DMS 273 treated with DMSO at 0.1 percent for 48 hours (cell line): ENCODE measurements around the gene CHN2.
A peak's percentile ranks its signal among the peaks of the same experiment; 100 is the strongest.

Experiments used
- DNase-seq: peaks from one replicate; lab custom pipeline; 2025; lab: John Stamatoyannopoulos, UW

Gene CHN2

DNA sequence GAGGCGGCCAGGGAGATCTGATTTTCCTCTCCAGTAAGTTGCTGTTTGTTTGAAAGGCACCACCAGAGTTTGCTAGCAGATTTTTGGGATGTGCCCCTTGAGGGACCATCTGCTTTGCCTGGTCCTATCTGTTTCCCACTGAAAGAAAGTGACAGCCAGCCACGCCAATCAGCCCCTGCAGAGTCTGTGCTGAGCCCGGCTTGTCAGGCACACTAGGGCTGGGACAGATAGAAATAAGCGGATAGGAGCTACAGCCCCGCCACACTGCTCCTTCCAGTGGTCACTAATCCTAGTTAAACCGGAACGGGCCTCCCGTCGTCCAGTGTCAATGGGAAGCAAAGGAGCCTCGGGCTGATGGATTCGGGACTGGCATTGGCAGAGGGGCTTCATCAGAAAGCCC lies 207.2 kb downstream of the CHN2 start:
- DNase-seq, result no peak

DNA sequence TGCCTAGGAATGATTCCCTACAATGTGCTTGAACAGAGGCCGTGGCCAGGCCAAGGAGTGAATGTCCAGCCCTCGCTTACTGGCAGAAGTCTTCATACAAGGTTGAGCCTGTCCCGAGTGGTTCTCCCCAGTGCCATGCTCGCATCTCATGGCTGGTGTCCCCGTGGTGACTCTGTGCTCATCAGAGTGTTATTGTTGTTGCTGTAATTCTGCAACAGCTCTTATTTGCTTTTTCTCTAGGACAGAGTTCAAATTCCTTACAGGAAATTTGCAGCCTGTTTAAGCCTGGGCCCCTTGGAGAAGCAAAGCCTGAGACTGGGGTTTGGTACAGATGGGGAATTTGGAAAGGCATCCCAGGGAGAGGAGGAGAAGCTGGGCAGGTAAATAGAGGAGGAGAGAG lies 211.3 kb downstream of the CHN2 start:
- no peak for DNase-seq

DNA sequence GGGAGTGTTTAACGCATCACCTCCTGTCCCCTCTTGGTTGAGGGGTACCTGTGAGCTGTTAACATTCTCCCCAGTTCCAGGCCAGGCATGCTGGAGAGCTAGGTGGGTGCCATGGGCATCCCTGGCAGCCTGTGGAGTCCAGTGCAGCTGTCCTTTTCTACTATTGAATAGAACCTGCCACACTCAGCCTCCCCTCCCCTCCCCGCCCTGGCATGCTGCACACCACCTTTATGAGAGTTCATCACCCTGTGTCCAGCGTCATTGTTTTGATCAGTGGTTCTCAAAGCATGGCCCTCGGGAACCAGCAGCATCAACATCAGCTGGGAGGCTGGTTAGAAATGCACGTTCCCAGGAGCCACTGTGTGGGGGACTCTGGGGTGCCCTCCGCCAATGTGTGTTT lies 211.8 kb downstream of the CHN2 start:
- no peak for DNase-seq

DNA sequence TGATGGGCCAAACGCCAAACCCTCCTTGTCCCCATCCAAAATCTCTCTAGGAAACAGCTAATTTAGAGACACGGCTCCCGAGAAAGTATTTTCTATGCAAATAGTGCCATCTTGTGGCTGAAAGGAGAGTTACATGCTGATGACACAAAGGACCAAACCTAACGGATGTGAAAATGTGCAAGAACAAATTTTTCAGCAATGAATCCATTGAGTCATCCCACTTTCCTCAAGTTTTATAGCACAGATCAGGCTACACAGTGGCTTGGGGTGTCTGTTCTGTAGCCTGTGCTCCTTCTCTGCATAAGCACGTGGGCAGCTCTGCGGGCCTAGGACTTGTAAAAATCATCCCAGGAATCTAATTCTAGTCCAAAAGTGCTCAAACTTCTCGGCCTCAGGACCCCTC lies 214.3 kb downstream of the CHN2 start:
- peak; percentile 81 for DNase-seq

DNA sequence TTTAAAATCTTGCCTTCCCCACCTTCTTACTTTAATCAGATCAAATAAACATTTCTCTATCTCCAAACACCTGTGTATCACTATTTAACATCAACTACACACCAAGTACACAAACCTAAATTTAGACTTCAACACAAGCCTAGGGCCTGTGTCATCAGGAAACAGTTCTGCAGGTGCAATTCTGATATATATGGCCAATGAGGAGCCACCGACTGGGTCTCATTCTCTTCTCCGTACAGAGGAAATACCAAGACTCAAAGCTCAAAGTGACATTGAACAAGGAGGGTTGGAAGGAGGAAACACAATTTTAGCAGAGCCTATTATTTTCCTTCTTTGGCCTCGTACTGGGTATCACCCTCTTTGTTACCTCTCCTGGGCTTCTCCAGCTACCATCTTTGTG lies 216.4 kb downstream of the CHN2 start:
- DNase-seq, result no peak

DNA sequence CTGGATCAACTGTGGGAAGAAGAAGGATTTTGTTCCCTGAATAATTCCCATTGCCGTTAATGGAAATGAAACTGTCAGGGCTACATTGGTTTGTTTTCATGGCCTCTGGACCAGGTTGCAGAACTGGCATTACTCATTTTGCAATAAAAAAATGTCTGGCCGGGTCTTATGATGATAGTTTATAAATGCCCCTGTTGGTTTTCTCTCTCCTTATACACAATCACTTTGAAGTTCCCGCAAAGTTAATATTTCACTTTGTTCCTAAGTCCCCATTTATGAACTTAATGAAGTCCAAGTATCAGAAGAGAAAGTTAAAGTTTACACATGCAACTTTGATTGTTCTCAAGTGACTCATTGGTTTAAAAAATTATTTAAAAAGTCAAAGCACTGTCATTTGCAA lies 218.3 kb downstream of the CHN2 start:
- no peak for DNase-seq

DNA sequence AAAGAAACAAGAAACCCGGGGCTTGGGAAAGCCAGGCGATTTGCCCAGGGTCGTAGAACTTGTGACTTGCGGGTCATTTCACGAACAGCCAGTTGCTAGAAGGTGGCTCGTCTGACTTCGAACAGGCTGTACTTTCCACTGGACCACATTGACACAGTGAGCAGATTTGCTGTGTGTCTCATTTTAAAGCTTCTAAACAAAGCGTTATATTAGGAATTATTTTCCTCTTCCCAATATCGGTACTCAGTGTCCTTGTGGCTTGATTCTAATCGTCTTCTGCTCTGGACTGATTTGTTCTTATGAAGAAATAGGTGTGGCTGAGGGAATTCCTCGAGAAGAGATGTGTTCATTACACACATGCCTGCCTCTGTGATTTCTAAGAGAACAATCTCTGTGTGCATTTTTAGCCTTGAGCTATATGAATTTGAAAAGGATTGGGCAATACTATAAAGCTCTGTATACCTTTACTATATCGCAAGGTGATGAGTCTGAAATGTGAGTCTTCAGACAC lies 219.1 kb downstream of the CHN2 start:
- DNase-seq, result no peak

DNA sequence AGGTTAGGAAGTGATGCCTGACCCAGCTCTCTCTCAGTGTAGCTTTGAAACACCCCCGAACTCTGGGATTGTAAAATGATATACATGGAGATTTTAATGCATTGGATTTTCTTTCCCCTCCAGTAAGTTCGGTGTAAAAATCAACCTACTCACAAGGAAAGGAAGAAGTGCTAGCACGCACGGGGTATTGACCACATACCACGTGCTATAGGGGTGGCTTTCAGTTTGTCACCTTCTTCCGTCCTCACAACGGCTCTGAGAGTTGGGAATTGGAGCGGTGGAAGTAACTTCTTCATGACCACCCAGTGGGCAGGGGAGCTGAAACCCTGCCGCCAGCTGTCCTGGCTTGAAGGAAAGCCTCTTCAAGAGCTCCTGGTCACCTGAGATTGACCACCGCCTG lies 219.6 kb downstream of the CHN2 start:
- no peak for DNase-seq

DNA sequence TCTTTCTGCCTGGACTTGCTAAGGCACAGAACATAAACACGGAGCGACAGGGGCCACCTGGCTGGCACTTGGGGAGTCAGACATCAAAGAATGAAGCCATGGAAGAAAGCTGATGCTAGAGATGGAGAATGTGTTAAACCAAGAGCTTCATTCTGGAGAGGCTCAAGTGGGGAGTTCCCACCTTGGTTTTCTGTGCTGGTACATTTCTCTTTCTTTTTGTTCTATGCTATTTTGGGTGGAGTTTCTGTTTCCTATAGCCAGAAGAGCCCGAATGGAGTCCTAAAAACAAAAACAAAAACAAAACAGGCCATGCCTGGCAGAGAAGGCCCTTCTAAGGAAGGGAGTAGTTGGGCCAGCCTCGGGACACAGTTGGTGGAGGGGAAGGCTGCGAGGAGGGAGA lies 220.6 kb downstream of the CHN2 start:
- DNase-seq, result no peak

DNA sequence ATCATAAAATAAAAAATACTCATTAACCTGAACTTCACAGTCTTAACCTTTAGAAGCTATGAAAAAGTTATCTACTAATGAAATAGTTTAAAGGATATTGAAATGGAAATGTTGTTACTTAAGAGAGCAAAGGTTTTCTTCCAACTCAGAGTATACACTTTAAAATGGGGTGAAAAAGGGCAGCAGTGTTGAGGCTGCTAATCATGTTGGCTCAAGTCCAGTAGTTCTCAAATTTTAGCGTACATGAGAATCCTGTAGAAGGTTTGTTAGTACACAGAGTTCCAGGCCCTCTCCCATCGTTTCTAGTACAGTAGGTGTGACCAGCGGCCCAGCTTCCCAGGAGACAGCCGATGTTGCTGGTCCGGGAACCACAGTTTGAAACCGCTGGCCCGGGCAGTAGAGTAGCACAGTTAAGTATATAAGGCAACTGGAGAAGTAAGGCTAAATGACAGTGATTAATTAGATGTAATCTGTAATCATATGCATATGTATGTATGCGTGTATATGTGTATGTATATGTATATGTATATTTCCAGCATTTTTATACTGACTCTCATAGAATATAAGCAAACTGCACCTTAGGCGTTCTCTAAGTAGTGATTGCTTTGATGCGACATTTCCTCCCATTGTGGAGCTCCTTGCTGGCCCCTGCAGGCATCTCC lies 221.8 kb downstream of the CHN2 start:
- DNase-seq, result no peak

DNA sequence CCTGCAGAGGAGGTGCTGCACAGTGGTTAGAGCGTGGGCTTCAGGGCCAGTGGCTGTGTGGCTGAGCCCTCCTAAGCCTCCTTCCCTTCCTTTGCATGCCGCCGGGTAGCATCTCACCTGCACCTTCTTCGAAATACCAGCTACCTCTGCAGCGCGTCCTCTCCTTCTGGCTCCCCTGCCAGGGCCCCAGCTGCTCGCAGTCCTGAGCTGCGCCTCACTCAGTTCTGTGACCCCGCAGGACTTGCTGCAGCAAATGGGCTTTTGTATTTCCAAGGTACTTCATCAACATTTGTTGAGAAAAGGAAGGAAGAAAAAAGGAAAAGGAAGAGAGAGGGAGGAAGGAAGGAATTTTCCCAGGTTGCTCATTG lies 222.3 kb downstream of the CHN2 start:
- DNase-seq, result no peak

DNA sequence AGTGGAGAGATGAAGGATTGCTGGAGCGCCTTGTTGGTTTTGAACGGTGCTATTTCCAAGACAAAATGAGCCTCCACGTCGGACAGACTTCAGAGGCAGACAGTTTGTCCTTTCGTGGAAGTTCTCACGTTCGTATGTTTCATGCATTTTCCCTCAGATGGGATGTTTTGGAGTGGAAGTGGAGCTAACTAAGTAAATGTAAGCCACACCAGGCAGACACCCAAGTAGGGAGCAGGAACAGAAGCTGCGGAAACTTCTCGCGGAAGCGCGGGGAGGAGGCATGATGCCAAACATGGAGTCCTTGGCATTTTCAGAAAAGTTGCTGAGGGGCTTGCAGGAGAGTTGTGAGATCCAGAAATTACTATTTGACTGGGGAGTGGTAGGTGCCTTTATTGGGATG lies 223.5 kb downstream of the CHN2 start:
- DNase-seq, result no peak

DNA sequence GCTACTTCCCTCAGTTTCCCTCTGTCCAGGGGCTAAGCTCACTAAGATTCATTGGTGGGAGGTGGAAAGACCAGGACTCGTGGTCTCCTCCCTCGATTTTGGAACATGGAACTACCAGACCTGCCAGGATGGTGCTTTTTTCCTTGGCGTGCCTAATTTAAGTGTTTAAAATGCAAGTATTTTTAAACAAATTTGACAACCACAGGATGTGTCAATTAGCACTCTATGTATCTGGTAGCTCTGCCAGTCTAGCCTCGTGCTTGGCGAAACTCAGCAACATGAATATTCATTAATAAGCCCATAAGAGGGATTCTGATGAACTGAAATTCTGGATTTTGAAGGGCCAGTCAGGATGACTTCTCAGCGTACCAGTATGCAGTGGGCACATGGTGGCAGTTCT lies 224.1 kb downstream of the CHN2 start:
- no peak for DNase-seq

DNA sequence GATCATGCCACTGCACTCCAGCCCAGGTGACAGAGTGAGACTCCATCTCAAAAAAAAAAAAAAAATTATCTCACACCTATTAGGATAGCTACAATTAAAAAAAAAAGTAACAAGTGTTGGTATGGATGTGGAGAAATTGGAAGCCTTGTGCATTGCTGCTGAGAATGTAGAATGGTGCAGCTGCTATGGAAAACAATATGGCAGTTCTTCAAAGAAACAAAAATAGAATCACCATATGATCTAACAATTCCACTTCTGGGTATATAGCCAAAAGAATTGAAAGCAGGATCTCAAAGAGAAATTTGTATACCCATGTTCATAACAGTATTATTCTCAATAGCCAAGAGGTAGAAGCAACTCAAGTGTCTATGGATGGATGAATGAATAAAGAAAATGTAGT lies 225.4 kb downstream of the CHN2 start:
- DNase-seq, result no peak

DNA sequence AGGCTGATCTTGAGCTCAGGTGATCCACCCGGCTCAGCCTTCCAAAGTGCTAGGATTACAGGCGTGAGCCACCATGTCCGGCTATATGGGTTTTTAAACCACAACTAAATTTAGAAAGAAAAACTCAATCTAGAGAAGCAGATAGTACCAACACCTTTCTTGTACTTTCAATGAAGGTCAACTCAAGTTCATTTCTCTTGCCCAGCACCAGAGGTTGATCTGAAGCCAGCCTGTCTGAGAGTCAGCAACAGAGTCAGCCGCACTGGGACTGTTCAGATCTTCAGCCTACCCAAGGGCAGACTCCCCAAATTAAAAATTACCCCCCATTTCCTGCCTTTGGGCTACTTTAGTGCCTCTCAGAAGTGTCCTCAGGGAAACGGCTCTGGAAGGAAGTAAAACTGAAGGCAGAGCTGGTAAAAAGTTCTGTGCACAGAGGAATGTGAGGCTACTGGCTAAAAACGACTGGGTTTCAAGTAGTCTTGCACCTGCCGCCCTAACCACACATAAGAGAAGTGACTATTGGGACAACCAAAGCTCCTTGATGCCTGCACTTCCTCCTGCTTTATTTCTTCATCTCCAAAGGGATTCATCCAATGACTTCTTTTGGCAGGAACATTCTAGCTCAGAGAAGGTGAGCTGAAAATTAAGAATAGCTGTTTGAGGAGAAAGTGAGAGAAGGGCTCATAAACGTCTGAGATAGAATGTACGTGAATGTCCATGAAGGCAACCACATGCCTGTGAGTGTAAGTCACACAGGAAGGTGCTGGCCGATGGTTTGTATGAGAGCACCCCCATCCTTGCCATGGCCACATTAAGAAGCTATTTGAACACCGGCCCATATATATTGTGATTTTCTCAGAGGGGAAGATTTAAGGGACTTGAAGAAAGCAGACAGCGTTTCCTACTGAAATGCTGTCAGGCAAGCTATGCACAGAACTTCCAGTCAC lies 226.7 kb downstream of the CHN2 start:
- DNase-seq, result no peak

DNA sequence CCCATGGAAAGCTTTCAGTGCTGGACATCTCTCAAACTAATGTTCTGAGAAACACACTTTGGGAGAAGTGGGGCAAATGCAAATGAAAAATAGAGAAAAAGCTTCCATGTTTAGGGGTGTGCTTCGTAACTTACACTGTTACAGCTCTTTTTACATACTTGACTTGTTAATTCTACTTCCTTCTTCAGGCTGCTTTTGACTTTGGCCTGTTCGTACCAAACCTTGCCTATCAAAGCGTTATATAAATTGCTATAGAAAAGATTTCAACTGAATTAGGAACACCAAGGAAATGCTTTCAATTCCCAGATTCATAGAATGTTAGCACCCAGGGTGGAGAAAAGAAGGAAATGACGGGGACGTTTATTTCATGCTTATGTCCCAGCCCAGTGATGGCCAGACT lies 228.3 kb downstream of the CHN2 start:
- no peak for DNase-seq

DNA sequence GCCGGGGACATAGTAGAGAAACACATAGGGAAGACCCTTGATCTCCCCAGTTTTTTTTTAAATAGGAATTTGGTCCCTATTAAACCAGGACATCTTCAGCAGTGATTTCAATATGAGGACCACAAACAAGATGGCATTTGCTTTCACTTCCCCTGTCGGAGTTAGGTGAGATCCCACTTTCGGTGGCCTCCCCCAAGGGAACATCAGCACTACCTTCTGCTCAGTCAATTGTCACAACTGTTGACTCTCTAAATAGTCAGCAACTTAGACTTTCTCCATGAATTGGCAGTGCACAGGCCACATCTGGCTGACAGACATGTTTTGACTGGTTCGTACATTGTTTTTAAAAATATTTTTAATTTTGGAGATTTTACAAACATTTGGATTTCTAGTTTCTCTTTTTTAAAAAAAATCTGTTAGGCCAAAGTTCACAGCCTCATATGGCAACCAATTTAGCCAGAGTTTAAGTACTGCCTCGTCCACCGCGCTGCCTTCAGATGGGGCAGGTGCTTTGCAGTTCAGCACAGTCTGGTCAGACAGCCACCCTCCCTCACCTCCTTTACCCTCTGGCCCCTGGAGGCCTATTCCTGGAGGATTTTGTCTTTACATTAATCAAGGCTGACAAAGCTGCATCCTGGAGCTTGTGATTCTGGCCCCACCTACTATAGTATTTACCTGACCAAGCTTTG lies 229.9 kb downstream of the CHN2 start:
- no peak for DNase-seq

DNA sequence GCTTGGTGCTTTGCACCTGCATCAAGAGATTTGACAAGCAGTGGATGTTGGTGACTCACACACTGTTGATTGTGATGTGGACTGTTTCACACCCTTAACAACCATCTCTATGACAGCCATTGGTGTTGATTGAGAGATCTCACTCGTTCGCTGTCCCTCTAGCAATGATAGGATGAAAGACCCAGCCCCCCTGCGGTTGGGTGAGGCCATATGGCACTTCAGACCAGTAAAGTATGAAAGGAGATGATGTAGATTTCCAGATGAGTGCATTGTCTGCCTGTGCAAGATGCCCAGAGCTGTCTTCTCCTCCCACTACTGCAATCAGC lies 230.4 kb downstream of the CHN2 start:
- no peak for DNase-seq

DNA sequence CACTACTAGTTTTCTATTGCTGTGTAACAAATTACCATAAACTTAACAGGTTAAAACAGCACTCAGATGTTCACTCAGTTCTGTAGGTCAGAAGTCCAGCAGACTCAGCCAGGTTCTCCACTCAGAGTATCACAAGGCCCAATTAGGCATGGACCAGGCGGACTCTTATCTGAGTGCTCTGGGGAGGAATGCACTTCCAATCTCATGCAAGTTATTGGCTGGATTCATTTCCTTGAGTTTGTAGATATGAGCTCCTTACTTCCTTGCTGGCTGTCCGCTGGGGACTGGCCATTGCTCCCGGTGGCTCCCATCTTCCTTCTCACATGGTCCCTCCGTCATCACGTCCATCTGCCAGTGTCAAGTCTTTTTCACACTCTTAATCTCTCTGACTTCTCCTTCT lies 232.0 kb downstream of the CHN2 start:
- DNase-seq, result no peak

DNA sequence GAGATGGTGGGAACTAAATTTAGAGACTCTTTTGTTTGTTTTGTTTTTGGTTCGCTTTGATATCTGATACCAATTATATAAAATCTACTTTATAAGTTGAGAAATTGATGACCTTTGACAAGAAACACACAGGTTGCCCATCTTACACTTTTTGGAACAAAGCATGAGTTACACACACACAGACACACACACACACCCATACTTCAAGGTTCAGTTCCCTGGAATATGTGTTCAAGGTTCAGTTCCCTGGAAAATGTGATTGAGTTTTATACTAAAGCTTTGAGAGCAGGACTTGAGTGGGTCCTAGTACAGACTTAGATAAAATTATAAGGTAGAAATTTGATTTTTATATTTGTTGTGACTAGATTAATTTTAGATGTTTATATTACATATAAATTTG lies 234.8 kb downstream of the CHN2 start:
- no peak for DNase-seq

DNA sequence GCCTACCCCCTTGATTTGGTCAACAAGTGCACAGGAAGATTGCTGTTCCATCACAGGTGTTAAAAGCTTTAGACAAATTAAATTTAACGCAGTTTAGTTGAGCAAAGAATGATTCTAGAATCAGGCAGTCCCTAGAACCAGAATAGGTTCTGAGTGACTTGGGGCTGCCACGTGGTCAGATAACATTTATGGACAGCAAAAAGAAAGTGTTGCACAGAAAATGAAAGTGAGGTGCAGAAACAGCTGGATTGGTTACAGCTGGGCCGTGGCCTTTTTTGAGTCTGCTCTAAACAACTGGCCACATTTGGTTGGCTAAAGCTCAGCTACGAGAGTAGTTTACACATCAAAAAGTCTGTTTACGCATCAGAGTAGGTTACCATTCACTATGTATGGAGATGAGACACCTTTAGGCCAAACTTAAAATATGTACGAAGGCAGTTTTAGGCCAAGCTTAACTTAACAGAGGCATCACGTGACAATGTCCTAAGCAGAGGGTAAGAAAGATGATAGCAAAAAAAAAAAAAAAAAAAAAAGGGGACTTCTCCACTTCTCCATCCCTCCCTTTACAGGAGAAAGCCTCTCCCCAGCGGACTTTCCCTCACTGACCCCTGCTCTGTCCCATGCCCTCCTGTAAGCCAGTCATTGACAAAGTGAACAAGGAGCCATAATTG lies 235.8 kb downstream of the CHN2 start:
- no peak for DNase-seq

DNA sequence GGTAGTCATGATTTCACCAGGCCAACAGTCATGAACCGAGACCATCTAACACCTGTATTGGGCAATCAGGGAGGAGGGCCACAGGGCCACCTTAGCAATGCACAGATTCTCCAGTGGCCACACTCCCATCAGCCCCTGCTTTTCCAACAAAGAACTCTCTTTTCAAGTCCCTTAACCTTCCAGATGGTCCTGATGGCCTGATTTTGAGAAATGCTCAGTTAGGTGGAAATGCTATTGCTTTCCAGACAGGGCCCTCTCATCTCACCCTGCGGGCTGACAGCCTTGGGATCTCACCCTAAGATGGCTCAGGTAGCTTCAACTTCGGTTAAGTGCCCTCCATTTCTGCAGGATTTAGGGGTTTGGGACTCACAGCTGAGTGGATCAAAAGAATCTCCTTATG lies 237.1 kb downstream of the CHN2 start:
- no peak for DNase-seq

DNA sequence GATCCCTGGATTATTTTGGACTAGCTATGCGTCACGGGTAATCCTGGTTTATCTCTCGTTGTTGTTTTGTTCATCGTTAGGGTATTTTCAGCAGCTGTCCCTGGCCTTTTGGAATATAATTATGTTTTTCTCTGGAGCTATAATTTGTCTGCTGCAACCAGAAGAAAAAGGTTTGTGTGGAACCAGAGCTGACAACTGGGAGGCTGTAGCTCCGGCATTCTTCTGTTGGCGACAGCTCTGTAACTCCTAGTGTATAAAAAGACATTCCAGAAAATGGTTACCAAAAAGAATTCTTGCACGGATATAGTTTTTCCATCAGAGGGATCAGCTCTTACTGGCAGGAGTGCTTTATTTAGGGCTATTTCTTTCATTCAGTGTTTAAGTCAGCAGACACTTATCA lies 238.1 kb downstream of the CHN2 start:
- no peak for DNase-seq
